DLD1 (cell line): ENCODE results near the gene WDR73.

Experiments used
- in situ Hi-C: cut with HindIII; loops from 2 replicates; pipeline ENCODE4 v1.10.0; 2017; ENCODE audit warnings: low sequenced_read_pairs

Gene WDR73

DNA sequence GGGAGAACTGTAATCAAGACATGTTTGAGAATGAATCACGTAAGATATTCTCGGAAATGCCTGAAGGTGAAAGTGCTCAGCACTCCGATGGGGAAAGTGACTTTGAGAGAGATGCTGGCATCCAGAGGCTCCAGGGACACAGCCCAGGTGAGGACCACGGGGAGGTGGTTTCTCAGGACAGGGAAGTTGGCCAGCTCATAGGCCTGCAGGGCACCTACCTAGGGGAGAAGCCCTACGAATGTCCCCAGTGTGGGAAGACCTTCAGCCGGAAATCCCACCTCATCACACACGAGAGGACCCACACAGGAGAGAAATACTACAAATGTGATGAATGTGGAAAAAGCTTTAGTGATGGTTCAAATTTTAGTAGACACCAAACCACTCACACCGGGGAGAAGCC is 33.5 kb downstream of the WDR73 start:
- in situ Hi-C loops: no loop called here

DNA sequence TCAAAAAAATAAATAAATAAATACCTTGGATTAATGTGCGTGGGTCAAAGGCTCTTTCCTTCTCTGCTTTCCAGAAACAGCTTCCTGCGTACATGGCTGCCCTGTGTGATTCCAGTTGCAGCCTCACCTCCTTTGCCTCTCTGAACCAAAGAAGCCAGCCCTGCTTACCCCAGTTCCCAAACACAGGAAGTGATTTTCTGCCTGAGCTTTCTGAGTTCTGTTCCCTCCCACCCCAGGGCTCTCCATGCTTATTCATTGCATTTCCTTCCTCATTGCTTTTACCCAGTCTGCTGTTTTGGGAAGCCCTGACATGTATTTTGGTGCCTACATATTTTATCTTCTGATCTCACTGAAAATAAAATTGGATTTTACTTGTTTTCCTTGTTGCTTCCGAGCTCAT is 37.8 kb downstream of the WDR73 start:
- in situ Hi-C loops: no loop called here

DNA sequence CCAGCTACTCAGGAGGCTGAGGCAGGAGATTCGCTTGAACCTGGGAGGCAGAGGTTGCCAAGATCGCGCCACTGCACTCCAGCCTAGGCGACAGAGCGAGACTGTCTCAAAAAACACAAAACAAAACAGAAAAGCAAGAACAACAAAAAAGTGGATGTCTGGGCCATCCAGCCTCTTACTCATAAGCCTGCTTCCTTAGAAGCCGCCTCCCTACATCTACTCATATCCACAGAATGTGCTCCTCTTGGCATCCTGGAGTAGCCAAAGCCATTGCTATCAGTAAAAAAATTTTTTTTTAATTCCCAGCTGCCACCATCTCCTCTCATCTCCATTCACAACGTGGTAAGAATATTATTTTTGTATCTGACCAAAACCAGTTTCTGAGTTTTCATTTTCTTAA is 42.5 kb downstream of the WDR73 start:
- in situ Hi-C loops: no loop called here

DNA sequence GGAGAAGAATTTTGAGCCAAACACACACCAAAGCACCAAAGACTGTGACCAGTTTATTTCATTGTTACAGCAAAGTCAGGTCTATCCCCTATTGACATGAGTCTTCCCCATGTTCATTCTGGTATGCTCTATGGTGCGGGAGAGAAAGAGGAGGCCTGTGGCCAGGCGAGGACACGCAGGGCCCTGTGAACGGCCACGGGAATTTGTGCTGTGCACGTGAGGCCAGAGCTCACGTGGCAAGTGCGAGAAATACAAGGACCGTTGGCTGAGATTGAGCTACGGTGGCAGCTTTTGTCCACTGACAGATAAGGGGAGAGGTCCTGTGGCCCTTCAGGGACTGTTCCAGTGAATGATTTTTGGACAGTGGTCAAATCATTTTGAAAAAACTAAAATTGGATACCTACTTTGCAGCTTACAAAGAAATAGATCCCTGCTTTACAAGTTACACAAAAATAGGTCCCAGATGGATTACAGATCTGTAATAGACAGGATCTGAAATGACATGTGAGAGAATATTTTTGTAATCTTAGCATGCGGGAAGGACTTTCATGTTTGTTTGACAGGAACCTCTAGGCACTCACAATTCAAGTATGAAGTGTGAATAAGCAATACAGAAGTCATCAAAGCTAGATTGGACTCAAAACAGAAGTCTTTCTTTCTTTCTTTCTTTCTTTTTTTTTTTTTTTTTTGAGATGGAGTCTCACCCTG is 44.1 kb downstream of the WDR73 start:
- in situ Hi-C loops: no loop called here

DNA sequence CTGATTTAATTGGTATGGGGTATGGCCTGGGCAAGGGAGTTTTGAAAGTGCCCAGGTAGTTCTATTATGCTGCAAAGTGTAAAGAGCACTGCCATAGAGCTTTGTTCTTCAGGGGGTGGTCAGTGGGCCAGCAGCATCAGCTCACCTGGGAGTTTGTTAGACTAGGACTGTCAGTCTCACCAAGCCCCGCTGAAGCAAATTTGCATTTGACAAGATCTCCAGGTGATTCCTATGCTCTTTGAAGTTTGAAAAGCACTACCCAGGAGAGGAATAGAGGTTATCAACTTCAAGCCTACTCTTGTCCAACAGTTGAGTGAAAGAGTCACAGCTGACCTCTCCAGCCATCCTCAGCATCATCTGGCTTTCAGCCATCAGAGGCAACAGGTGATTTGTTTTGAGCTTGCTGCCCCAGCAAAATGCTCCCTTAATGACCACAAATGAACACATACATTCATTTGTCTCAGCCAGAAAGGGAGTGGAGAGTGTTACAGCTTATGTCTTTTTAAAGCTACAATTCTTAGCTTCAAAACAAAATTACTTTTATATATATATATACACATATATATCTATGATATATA is 45.3 kb downstream of the WDR73 start:
- in situ Hi-C loops: no loop called here

DNA sequence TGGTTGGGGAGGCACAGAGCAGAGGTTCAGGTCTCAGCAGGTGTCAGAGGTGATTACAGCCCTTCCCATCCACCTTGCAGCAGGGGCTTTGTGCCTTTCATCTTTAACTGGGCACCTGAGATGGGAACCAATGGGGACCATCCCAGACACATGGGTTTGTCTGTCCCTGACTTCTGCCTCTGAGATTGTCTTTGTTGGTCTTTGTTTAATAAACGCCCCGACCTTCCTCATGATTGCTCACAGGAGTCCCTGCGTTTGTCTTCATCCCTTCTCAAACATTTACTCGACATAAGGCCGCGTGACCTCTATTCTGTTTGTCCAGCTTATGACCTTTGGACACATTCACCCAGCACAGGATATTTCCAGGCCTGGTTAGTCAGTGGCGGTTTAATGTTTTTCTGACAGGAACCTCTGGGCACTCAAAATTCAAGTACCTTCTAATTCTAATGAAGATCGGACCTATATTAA is 47.4 kb downstream of the WDR73 start:
- in situ Hi-C loops: no loop called here

DNA sequence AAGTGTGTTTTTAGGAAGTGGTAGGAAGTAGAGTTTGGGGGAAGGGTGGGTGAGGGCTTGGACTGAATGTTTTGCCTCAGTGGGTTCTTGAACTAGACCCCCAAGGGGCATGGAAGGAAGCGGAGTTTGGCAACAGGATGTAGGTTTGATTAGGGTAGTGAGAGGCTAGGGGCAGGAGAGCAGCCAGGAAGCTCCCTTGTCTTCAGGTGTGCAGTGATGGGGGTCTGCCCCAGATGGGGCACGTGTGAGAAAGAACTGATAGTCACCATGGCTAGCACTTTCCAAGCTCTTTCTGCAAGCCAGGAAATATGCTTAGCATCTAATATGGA is 48.6 kb downstream of the WDR73 start:
- in situ Hi-C loops: no loop called here

DNA sequence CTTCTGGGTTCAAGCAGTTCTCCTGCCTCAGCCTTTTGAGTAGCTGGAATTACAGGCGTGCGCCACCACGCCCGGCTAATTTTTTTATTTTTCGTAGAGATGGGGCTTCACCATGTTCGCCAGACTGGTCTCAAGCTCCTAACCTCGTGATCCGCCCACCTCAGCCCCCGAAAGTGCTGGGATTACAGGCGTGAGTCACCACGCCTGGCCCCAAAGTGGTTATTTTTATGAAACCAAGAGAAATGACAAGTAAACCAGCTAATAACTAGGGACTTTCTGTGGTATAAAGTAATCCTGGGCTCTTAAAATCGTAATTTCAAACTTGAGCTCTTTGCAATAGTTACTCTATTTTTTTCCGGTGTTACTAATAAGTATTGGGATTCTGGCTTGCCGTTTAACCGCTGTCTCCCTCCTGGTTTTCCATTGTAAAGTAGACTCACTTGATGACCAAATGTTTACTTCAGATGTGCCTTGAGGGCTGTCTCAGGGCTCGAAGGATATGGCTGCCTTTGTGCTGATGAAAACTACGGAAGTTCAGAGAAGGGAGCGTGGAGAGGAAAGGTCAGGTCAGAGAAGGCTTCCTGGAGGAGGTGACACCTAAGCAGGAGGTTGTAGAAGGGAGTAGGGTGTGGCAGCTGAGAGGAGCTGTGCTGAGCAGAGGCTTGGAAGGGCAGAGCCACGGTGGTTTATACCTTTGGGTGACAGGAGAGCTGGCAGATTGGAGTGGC is 49.1 kb downstream of the WDR73 start:
- in situ Hi-C loops: no loop called here

DNA sequence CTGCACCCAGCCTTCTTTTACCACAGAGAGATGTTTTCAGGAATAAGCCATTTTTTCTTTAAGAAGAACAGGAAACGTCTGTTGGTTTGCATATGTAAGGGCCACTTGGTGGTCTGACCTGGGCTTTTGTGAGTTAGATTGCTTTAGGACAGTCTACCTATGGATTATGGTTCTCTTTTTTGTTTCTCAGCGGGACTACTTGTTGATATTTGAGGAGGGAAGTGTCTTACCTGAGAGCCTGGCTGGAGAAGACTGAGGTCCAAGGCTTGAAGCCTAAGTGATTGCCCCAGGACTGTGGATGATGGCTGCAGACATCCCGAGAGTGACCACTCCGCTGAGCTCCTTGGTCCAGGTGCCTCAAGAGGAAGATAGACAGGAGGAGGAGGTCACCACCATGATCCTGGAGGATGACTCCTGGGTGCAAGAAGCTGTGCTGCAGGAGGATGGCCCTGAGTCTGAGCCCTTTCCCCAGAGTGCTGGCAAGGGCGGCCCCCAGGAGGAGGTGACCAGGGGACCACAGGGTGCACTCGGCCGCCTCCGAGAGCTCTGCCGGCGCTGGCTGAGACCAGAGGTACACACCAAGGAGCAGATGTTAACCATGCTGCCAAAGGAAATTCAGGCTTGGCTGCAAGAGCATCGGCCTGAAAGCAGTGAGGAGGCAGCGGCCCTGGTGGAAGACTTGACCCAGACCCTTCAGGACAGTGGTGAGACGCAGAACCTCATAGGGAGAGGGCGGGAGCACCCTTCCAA is 50.3 kb downstream of the WDR73 start:
- in situ Hi-C loops: no loop called here

DNA sequence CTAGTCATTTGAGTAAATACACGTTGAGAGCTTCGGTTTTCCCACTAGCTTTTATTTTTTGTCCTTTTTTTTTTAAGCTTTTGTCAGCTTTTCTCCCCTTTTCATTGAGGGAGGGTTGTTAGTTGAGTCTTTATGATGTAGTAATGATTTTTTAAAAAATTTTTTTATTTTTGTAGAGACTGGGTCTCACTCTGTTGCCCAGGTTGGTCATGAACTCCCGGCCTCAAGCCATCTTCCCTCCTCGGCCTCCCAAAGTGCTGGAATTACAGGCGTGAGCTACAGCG is 52.6 kb downstream of the WDR73 start:
- in situ Hi-C loops: no loop called here

DNA sequence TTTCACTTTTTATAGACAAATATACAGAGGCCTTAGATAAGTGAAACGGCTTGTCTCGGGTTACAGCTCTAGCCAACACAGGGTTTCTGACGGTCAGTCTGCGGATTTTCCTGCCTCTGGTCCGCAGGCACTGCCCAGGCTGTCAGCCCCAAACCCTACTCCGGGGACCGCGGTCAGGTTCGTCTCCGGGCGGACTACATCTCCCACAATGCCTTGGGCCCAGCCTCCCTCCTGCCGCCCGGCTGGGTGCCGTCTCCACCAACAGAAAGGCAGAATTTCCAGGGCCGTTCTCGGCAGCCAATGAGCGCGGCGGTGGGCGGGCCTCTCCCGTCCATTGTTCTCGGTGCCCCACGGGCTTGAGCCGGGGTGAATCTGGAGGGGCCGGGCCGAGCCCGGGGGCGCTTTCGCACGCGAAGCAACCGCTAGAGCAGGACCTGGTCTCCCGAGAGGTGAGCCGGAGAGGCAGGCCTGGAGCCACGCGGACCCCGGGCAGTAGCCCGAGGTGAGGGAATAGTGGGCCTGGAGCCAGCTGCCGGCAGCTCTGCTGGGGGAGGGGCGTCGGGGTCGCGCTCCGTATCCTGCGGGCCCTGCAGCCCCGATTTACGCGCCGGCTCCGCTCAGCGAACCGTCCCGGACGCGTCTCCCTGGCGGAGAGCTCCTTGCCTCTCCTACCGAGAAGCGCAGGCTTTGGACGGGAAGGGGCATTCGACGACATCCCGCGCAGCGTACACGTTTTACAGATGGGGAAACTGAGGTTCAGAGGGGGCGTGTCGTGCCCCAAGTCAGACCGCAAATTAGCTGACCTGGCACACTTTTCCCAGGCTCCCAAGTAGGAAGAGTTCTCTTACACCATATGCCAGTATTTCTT is 53.2 kb downstream of the WDR73 start, which contains the start of gene ZSCAN2:
Gene ZSCAN2, plus strand, starts transcription at position 323 of the 868 bp plus-strand sequence. CDS start 2,919 bp downstream, outside the sequence.
- in situ Hi-C loops: no loop called here

DNA sequence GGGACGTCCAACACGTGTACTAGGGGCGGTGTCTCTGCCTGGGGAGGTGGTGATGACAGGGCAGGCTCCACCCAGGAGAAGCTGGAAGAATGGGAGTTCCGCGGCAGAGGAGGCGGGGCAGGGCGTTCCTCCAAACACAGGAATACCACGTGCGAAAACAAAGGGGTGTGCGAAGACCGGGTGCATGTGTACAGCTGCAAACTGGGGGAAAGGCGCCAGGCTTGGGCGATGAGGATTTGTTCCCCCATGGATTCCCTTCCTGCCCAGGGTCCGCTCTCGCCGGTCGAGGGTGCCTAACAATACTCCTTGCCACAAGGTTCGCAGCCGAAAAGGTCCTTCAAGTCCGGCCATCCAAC is 53.8 kb downstream of the WDR73 start:
- in situ Hi-C loops: no loop called here

DNA sequence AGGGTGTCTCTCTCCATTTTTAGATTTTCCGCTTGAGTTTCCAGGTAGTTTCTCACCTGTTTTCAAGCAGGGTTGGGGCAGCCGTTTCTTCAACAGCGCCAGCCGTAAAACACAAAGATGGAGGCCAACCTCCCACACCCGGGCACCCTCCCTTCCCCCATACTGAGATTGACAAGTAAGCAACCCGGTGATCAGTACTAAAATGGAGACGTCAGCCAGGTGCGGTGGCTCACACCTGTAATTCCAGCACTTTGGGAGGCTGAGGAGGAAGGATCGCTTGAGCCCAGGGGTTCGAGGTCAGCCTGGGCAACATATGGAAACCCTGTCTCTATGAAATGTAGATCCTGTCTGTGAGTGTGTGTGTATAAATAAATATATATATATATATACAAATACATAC is 54.2 kb downstream of the WDR73 start:
- in situ Hi-C loops: no loop called here

DNA sequence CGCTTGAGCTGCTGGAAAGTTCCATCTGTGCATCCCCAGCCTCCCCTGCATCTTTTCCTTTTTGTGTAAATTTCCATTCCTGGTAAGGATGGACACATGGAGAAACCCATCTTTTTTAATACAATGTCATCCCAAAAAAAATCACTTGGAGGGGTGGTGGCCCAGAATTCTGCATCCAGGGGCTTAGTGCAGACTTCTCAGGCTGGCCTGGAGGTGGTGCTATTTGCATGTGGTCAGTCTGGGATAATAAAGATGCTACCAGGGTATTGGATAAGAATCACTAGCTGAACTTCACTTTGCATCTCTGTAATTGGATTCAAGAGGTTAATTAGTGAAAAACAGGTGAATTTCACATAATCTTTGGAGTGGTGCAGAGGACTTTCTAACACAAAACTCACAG is 55.1 kb downstream of the WDR73 start:
- in situ Hi-C loops: no loop called here

DNA sequence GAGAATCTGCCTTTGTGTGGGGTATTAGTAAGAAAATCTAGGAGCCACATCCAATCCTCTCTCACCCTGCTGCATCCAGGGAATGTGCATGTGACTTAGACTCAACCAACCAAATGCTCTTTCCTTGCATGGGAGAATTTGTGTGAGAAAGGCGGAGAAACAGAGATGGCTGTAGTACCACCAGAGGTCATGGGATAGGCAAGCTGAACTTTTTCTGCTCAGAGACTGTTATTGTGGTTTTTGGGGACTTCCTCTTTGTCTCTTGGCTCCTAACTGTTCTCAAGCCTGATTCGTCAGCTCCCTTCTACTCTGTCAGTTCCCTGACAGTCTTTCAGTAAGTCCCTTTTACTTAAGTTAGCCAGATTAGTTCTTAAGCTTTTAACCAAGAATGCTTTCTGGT is 55.8 kb downstream of the WDR73 start:
- in situ Hi-C loops: no loop called here

DNA sequence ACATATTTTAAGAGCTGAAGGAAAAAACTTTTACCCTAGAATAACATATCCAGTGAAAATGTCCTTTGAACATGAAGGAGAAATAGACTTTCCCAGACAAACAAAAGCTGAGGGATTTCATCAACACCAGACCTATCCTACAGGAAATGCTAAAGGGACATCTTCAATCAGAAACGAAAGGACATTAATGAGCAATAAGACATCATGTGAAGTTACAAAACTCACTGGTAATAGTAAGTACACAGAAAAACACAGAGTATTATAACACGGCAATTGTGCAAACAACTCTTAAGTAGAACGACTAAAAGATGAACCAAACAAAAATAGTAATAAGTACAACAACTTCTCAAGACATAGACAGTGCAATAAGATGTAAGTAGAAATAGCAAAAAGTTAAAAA is 56.8 kb downstream of the WDR73 start:
- in situ Hi-C loops: no loop called here

DNA sequence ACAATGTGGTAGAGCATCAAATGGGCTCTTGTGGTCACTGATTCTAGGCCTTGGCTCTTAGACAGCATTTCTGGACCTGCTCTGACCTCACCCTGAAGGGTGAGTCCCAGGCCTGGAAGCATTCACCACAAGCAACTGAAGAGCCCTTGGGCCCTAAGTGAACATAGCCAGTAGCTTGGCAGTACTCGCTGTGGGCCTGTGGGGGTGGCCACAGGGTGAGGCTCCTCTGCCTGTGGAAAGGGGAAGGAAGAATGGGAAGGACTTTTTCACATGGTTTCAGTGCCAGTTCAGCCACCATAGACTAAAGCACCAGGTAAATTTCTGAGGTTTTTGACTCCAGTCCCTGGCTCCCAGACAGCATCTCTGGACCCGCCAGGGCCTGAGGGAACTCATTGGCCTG is 58.4 kb downstream of the WDR73 start:
- in situ Hi-C loops: no loop called here

DNA sequence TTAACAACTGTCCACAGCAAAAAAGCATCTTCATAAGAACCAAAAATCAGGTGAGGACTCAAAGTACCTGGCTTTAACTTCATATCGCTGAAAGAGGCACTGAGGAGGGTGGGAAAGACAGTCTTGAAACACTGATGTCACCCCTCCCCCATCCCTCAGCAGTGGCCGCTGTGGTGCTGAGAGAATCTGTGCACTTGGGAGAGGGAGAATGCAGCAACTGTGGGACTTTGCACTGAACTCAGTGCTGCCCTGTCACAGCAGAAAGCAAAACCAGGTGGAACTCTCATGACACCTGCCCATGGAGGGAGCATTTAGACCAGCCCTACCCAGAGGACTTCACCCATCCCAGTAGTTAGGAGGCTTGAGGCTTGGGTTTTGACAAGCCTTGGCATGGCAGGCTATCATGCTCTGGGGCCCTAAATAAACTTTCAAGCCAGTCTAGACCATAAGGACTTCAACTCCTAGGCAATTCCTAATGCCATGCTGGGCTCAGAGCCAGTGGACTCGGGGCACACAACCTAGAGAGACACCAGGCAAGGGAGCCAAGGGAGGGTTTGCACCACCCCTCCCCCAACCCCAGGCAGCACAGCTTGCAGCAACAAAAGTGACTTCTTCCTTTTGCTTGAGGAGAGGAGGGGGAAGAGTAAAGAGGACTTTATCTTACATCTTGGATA is 59.3 kb downstream of the WDR73 start:
- in situ Hi-C loops: no loop called here

DNA sequence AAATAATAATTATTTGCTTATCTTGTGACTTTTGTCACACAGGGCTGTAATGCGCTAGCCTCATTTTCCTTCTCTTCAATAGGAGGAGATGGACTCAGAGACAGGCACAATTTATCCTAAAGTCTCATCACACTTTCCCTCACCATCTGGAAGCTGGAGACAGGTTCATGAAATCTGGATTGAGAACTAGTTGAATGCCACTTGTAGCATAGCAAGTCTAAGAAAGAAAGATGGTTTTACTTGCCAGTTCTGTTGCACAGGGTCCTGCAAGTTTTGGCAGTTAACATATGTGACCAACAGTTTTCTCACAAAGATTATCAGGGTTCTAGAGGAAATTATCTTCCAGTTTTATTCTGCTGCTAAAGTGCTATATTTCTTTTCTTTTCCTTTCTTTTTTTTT is 62.3 kb downstream of the WDR73 start:
- in situ Hi-C loops: no loop called here

DNA sequence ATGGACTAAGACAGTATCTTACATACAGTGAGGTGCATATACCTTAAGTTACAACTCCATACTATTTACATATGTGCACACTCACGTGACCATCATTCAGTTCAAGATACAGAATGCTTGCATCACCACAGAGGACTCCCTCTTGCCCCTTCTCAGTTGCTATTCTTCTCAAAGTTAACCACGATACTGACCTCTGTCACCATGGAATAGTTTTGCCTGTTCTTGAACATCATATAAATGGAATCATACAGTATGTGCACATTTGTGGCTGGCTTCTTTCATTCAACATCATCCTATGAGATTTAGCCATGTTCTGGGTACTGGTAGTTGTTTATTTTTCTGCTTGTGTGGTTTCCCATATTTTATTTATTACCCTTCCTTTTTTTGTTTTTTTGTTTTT is 63.7 kb downstream of the WDR73 start:
- in situ Hi-C loops: no loop called here
